Measurements from ENCODE around the gene SNRPD1.
"Not testable (repeated sequence)": the region's sequence is repeated elsewhere in the genome, so short reads cannot be mapped to it uniquely, and the experiment has no call there.

The SNRPD1 gene

DNA sequence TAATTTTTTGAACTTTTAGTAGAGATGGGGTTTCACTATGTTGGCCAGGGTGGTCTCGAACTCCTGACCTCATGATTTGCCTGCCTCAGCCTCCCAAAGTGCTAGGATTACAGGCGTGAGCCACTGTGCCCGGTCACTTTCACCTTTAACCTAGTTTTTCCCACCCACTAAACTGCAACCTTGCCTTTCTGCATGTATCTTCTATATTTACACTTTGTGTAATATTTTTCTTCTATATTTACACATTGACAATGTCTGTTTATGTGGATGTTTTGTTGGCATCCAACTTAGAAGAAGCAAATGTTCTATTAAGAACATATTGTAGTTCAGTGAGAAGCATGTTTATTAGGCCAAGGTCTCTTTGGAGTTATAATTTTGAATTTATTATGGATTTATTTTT lies 26.7 kb downstream of the SNRPD1 start:
- DNase-seq = no peak

DNA sequence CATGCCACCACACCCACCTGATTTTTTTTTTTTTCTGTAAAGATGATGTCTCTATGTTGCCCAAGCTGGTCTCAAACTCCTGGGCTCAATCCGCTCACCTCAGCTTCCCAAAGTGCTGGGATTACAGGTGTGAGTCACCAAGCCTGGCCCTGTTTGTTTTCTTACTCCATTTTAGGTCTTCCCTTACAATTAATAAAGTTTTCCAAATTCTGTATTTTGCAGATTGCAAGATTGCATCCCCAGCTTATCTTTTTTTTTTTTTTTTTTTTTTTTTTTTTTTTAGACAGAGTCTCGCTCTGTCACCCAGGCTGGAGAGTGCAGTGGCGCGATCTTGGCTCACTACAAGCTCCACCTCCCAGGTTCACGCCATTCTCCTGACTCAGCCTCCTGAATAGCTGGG lies 28.3 kb downstream of the SNRPD1 start:
- DNase-seq = not testable (repeated sequence)

DNA sequence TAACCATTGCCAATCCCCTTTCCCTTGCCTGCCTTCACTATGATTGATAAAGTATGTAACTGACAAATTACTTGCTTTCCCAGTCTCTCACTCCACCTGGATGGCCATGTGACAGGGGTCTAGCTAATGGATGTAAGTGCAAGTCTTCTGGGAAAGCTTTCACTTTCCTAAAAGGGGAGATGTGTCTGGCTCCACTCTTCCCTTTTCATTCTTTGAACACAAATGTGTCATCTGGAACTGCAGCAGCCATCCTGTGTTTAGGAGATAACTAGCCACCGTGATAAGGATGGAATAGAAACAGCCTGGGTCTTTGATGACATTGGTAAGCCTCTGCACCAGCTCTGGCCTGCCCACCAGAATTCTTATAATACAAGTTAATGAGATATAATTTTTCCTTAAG lies 38.2 kb downstream of the SNRPD1 start:
- DNase-seq = no peak

DNA sequence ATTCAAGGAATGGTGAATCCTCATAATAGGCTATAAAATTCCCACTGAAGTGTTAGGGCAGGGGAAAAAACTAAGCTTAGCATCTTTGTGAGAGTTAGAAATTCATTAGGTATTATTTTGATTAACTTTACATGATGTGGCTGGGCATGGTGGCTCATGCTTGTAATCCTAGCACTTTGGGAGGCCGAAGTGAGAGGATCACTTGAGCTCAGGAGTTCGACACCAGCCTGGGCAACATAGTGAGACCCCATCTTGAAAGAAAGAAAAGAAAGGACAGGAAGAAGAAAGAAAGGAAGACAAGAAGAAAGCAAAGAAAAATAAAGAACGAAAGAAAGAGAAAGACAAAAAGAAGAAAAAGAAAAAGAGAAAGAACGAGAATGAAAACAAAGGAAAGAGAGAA lies 40.0 kb downstream of the SNRPD1 start:
- no peak for DNase-seq

DNA sequence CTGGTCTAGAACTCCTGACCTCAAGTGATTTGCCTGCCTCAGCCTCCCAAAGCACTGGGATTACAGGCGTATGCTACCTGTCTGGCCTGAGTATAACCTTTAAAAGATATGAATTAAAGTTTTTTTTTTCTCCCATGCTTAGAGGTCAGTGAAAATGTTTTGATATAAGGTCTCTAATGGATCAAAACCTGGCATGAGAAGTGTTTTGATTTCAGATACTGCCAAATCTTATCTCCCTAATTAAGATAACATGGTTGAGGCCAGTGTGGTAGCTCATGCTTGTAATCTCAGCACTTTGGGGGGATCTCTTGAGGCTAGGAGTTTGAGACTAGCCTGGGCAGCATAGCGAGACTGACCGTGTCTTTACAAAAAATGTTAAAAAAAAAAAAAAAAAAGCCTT lies 41.2 kb downstream of the SNRPD1 start:
- DNase-seq = no peak

DNA sequence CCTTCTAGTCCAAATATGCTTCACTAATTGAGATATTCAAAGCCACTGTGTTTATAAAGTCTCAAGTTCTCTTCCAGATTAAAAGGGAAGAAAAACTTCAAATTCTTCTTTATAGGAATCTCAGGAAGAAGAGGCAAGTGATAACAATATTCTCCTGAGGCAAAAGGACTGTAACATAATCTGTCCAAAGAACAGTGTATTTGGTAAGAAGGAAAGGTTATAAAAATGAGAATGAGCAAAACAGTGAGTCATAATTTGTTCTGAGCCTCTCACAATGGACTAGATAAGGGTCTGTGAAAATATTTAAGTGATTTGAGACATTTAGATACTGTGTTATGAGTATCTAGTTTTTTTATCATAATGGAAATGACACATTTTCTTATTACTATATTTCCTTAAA lies 44.3 kb downstream of the SNRPD1 start:
- DNase-seq = no peak

DNA sequence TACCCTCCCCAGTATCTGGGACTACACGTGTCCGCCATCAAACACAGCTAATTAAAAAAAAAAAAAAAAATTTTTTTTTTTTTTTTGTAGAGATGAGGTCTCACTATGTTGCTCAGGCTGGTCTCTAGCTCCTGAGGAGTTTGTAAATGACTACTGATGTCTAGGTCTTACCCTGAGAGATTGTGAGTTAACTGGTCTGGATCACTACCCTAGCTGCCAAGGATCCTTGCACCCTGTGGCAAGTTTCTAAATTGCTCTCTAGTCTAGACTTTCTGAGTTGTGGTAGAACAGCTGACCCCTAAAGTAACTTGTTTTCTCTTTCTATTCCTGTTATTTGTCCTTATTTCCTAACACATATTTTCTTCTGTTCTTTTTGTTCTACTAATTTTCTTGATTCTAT lies 48.0 kb downstream of the SNRPD1 start:
- DNase-seq = no peak

DNA sequence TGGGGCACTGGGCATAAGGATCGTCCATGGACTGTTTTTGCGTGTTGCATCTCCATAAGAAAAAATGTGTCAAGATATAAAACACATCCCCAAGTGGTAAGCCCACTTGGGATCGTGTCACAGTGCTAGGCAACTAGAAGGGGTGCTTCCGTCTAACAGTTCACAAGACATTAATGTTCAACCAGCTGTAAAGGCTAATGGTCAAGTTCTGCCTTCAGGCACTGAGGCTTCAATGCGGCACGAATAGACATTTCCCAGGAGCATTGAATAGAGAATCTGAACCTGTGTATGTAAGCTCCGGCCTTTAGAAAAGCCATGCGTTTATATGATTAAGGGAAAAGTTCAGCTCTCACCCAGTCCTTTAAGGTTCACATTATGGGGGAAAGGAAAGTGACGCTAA lies 50.5 kb downstream of the SNRPD1 start:
- no peak for DNase-seq

DNA sequence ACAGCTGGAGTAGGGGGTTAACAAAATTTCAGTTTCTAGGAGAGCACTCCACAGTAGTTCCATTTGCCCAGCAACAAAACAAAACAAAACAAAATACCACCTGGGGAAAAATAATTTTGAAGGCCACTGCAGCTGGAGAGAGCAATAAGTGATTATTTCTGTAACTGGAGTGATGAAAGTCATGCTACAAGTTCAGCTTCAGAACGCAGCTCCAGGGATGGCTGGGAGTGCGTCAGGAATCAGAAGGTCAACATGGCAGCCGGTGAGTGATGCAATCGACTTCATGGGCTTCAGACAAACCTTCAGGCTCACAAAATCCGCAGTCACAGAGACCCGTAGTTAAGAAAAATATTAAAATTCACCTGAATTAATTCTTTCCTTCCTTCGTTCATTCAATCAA lies 51.5 kb downstream of the SNRPD1 start:
- DNase-seq = no peak

DNA sequence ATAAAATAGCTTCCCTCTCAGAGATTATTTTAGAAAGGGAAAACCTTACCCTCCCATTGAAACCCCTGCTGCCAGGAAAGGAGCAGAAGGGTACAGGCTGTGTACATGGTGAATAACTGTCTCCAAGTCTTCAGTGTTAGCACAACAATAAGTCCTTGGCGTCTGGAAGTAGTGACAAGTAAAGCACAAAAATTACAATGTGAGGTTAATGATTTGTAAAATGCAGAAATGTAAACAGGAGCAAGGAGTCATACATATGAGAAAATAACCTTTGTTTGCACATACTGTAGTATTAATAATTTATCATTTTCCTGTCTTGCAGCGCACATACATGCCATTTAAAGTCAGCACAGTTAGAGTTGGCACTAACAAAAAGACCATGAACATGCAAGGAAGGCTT lies 52.0 kb downstream of the SNRPD1 start:
- no peak for DNase-seq

DNA sequence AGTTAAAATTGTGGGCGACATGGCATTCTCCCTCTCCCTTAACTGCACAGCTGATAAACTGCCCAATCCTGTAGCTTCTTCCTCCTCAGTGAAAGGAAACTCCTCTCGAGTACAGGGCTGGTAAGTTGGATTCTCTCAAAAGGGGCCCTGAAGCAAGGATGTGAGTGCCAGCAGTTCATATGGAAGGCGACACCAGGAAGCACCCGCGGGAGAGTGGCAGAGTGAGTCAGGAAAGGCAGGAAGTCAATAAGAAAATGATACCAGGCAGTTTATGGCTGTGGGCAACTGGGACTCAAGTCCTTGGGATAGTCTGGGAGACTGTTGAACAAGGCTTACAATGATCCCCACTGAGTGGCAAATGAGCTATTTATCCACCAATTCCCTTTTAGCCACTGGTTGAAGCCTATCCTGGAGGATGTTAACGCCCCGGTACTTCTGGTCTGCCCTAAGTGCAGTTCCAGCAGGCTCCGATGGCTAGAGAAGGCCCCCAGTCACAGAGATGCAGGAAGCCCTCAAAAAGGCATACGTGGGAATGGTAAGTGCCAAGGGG lies 57.7 kb downstream of the SNRPD1 start:
- no peak for DNase-seq

DNA sequence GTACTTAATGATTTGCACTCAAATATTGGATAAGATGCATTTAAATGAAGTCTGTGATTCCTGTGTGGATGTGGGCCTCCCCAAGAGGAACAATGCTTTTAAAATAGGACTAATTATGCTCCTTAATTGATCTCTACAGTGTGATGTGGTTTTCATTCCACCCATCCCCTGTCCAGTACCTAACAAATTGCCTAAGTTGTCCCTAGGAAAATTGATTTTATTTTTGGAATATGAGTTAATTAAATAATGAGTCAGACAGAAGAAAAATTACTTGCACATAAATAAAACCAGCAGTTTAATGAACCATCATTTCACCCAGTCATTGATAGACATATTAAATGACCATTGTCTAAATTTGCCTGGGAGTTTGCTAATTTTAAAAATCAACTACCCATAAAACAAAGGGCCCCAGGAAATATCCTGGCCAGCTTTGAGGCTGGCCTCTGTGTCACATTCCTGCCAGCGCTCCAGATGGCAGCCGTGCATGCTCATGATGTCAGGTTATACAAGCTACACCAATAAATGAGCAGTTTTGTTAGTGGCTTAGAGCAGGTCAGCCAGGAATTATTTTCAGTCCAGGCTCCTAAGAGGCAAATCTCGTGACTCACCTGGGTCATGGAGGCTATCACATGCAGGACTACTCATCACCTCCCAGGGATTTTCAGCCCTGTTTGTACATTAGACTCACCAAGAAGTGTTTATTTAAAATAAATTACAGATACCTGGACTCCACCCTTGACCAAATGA lies 60.6 kb downstream of the SNRPD1 start:
- no peak for DNase-seq

DNA sequence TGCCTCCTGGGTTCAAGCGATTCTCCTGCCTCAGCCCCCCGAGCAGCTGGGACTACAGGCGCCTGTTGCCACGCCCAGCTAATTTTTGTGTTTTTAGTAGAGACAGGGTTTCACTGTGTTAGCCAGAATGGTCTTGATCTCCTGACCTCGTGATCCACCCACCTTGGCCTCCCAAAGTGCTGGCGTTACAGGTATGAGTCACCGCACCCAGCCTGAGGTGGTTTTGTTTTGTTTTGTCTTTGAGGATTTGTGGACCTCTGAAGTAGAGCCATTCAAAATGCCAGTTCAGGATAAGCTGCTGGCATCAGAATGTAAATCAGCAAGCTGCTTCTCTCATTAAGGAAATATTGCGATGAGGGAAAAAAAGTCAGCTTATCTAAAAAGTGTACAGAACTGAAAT lies 63.2 kb downstream of the SNRPD1 start:
- not testable (repeated sequence) for DNase-seq

DNA sequence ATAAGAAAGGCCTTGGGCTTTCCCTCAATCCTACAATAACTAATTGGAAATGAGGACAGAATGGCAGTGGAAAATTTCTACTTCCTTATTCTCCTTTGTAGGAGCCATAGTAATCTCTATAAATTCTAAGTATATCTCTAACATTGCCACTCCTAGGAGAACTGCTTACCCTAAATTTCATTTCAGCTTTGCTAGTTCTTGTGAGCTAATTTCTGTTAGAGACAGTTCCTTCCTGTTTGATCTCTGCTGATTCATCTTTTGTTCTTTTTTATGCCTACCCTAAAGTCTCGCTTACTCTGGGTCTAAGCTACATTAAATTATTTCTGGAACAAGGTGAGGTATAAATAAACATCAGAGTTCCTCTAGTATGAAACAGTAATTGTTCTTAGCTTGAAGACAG lies 66.7 kb downstream of the SNRPD1 start:
- no peak for DNase-seq

DNA sequence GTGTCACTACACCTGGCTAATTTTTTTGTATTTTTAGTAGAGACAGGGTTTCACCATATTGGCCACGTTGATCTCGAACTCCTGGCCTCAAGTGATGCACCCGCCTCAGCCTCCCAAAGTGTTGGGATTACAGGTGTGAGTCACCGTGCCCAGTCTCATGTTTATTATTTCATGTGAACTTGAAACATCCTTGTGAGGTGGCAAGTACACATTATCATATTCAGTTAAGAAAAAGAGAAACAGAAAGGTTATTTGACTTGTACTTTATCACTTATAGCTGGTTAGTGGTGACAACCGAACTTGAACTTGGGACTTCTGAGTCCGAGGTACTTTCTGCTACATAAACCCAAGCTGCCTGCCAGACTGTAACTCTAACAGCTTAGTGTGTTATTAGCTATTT lies 68.0 kb downstream of the SNRPD1 start:
- no peak for DNase-seq

DNA sequence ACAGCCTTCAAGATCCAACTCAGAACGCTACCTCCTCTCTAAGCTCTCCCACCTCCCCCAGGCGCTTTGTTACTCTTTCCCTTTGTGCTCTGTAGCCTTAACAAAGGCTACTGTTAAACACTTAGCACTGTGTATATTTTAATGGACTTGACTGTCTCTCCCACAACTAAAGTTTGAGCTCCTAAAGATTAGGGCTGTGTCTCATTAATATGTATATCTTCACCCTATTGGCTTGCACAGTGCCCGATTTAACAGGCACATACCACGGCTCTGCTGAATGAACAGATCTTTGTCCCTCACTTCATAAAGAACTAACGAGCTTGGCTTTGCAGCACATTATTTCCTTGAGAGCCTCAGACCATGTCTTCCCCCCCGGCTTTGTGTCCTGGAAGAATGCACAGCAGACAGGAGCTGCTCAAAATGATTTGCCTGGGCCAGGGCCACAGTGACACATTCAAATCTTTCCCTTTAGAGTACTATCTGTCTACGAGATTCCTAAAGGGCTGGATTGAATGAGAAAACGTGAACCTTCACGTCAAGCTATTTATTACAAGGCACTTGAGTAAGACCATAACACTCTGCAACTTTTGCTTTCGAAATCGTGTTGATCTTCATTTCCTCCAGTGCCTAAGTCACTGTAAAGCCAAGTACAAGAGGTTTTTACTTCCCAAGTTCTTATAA lies 70.4 kb downstream of the SNRPD1 start:
- no peak for DNase-seq

All from NCI-H774 (cell line).